HG03469 (cell line): Measurements from ENCODE around the gene NEMP2.
A peak's percentile ranks its signal among the peaks of the same experiment; 100 is the strongest.

Source experiments
- ATAC-seq: cut with Tn5 transposase; IDR thresholded peaks from one replicate; pipeline ENCODE4 v1.9.1; 2021; ENCODE audit warnings: mild to moderate bottlenecking, moderate library complexity, moderate number of reproducible peaks; ENCODE audit not compliant: unreplicated experiment

The NEMP2 gene

GRCh38 chr2:190534310-190535120, at the start of gene NEMP2:
Gene NEMP2, minus strand, starts transcription at chr2:190534722. Its CDS starts 67 bp downstream, at chr2:190534655.
- ATAC-seq: peak; percentile 40

GRCh38 chr2:190583507-190584337, 49.2 kb upstream of the NEMP2 start:
- ATAC-seq: peak; percentile 53

GRCh38 chr2:190582736-190583506, 48.4 kb upstream of the NEMP2 start:
- peak; percentile 73 for ATAC-seq

- ATAC-seq: no peak
Observed at GRCh38 chr2:190582019-190582418, 47.5 kb upstream of the NEMP2 start.

- ATAC-seq: no peak
Observed at GRCh38 chr2:190579915-190580846, 45.7 kb upstream of the NEMP2 start.

GRCh38 chr2:190579058-190579410, 44.5 kb upstream of the NEMP2 start:
- ATAC-seq: no peak

GRCh38 chr2:190578158-190579057, 43.9 kb upstream of the NEMP2 start:
- ATAC-seq: no peak

- no peak for ATAC-seq
Observed at GRCh38 chr2:190576573-190576972, 42.1 kb upstream of the NEMP2 start.

GRCh38 chr2:190575263-190575662, 40.7 kb upstream of the NEMP2 start:
- ATAC-seq: no peak

GRCh38 chr2:190574169-190574568, 39.6 kb upstream of the NEMP2 start:
- ATAC-seq: no peak

- ATAC-seq: no peak
Observed at GRCh38 chr2:190572246-190572645, 37.7 kb upstream of the NEMP2 start.

- no peak for ATAC-seq
Observed at GRCh38 chr2:190571686-190572085, 37.2 kb upstream of the NEMP2 start.

- no peak for ATAC-seq
Observed at GRCh38 chr2:190570871-190571270, 36.3 kb upstream of the NEMP2 start.

- no peak for ATAC-seq
Observed at GRCh38 chr2:190569994-190570755, 35.7 kb upstream of the NEMP2 start.

- no peak for ATAC-seq
Observed at GRCh38 chr2:190564838-190565237, 30.3 kb upstream of the NEMP2 start.

- ATAC-seq: no peak
Observed at GRCh38 chr2:190563646-190564045, 29.1 kb upstream of the NEMP2 start.

- ATAC-seq: no peak
Observed at GRCh38 chr2:190563109-190563508, 28.6 kb upstream of the NEMP2 start.

GRCh38 chr2:190562121-190562520, 27.6 kb upstream of the NEMP2 start:
- ATAC-seq: no peak
